GM23338 (cell line): Measurements from ENCODE around the gene PAM.

Source experiments
- CREB1 ChIP-seq: fragments of 250-450 bp; sonication (Bioruptor Pico); IDR thresholded peaks from 2 replicates; pipeline ENCODE4 v1.5.0; 2020; ENCODE audit warnings: low read depth, mild to moderate bottlenecking, moderate library complexity
- JUNB ChIP-seq: IDR thresholded peaks from one replicate; pipeline ENCODE4 v1.6.1; 2016; ENCODE audit warnings: antibody characterized with exemption; ENCODE audit not compliant: unreplicated experiment
- POLR2AphosphoS5 ChIP-seq: IDR thresholded peaks from 2 replicates; pipeline ENCODE4 v1.6.1; 2016; ENCODE audit warnings: antibody characterized with exemption, low read depth
- TF ChIP-seq, protein P1 (sequence below), 2 experiments: fragments of 200-600 bp in 1 of 2; sonication (generic) in 1 of 2; conservative IDR thresholded peaks; 2 replicates each; pipeline versions ENCODE4 v1.5.1 to v1.6.1; 2016 to 2017; ENCODE audit warnings: antibody characterized with exemption in 2 of 2, low read depth in 2 of 2, mild to moderate bottlenecking in 2 of 2, moderate library complexity in 1 of 2
- TF ChIP-seq, protein P2 (sequence below): IDR thresholded peaks from one replicate; pipeline ENCODE4 v1.6.1; 2018; ENCODE audit warnings: antibody characterized with exemption; ENCODE audit not compliant: unreplicated experiment

DNA sequence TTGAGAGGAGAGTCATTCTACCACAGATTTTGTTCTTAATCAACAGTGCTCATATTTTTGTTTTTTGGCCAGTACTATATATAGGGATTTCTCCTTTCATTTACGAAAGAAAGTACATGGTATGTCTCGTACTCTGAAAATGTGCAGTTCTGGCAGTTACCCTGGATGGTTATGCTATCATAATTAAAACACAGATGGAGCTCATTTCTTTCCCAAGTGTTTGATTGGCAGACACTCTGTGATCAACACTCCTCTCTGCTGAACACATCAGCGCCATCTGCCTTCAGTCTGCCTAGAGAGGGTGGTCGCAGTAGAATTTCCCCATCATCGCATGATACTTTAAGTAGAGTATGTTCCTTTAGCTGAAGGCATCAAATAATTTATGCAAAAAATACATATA, 64.5 kb downstream of the PAM start:
- TF ChIP-seq, protein P1, sequence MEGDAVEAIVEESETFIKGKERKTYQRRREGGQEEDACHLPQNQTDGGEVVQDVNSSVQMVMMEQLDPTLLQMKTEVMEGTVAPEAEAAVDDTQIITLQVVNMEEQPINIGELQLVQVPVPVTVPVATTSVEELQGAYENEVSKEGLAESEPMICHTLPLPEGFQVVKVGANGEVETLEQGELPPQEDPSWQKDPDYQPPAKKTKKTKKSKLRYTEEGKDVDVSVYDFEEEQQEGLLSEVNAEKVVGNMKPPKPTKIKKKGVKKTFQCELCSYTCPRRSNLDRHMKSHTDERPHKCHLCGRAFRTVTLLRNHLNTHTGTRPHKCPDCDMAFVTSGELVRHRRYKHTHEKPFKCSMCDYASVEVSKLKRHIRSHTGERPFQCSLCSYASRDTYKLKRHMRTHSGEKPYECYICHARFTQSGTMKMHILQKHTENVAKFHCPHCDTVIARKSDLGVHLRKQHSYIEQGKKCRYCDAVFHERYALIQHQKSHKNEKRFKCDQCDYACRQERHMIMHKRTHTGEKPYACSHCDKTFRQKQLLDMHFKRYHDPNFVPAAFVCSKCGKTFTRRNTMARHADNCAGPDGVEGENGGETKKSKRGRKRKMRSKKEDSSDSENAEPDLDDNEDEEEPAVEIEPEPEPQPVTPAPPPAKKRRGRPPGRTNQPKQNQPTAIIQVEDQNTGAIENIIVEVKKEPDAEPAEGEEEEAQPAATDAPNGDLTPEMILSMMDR (conservative IDR thresholded peaks at IDR 0.05; ENCODE audit: low read depth in 2 of 2) = no peak
- no peak for TF ChIP-seq JUNB
- no peak for TF ChIP-seq CREB1 (CRISPR knock-in tag)
- TF ChIP-seq, protein P2, sequence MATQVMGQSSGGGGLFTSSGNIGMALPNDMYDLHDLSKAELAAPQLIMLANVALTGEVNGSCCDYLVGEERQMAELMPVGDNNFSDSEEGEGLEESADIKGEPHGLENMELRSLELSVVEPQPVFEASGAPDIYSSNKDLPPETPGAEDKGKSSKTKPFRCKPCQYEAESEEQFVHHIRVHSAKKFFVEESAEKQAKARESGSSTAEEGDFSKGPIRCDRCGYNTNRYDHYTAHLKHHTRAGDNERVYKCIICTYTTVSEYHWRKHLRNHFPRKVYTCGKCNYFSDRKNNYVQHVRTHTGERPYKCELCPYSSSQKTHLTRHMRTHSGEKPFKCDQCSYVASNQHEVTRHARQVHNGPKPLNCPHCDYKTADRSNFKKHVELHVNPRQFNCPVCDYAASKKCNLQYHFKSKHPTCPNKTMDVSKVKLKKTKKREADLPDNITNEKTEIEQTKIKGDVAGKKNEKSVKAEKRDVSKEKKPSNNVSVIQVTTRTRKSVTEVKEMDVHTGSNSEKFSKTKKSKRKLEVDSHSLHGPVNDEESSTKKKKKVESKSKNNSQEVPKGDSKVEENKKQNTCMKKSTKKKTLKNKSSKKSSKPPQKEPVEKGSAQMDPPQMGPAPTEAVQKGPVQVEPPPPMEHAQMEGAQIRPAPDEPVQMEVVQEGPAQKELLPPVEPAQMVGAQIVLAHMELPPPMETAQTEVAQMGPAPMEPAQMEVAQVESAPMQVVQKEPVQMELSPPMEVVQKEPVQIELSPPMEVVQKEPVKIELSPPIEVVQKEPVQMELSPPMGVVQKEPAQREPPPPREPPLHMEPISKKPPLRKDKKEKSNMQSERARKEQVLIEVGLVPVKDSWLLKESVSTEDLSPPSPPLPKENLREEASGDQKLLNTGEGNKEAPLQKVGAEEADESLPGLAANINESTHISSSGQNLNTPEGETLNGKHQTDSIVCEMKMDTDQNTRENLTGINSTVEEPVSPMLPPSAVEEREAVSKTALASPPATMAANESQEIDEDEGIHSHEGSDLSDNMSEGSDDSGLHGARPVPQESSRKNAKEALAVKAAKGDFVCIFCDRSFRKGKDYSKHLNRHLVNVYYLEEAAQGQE = no peak
- no peak for TF ChIP-seq POLR2AphosphoS5
